ENCODE results near the gene FAM83G. TPM values are rescaled to one million over a fixed set of nuclear protein-coding genes. Genes with fewer than 3 reads are reported as not detected.

FAM83G gene
- total and polyA plus RNA-seq, 2 donors (not counting 3 experiments of a cell fraction or from before 2014, with no cell fraction given), result 7.0 to 10.9 TPM

DNA sequence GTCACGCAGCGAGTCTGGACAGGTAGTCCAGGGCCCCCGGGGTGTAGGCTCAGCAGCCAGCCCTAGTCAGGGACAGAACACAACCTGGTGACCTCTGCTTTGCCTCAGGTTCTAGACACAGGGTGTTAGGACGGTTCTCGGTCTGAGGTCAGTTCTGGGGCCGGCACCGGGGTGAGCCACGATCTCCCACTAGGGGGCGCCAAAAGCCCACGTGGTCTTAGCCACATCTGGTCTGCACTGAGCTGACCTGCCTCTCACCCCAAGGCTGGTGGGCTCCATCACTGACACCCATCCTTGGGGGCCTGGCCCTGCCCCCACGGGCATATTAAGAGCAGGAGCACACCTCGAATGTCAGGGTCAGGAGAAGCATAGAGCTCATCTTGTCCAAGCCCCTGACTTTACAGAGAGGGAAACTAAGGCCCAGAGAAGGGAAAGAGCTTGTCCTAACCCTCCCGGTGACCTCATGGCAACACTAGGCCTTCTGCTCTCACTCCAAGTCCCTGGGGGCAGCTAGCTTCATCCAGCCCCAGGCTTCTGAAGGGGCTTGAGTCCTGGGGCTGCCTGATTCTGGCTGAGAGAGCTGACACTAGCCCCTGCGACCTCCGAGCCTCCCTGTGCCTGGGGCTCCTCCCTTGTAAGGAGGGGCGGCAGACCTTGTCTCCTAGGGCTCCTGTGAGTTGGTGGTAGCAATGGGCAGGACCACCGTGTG lies 43.6 kb downstream of the FAM83G start:
- FAIRE-seq, result peak; percentile 95
- H2AFZ ChIP-seq (ENCODE audit: low read depth, low read length), result no peak overlapping the region
- POLR2A ChIA-PET, result no interaction called here

More for the DNA sequence above, 43.6 kb downstream of the FAM83G start:
- Histone ChIP-seq H4K20me1 (replicated peaks; ENCODE audit: control insufficient read depth, extremely low read depth, insufficient read depth, low read length) (no peaks in the 10 kb centered on the region), H3K79me2 (ENCODE audit: control insufficient read depth, insufficient read depth, low read length) (no peaks in the 10 kb centered on the region), H3K9me1 (replicated peaks; ENCODE audit: control insufficient read depth, extremely low read depth, insufficient read depth, low read length) (no peaks in the 10 kb centered on the region), H3K36me3 (ENCODE audit: control insufficient read depth in 2 of 2, extremely low read depth in 1 of 2, insufficient read depth in 2 of 2, low read length in 2 of 2) (no peaks in the 10 kb centered on the region), H3K4me2 (ENCODE audit: insufficient read depth, low read length) (no peak overlapping the region), H3K27me3 (ENCODE audit: control insufficient read depth in 2 of 2, insufficient read depth in 2 of 2, low read length in 2 of 2) (no peaks in the 10 kb centered on the region), H3K9ac (replicated peaks; ENCODE audit: extremely low read depth, insufficient read depth, low read length) (no peak overlapping the region), H3K9me3 (replicated peaks; ENCODE audit: control insufficient read depth, insufficient read depth, low read length) (no peaks in the 10 kb centered on the region), H3K4me1 (ENCODE audit: control insufficient read depth, extremely low read depth, insufficient read depth, low read length) (no peaks in the 10 kb centered on the region), H3K4me3 (replicated peaks in 1 of 3; ENCODE audit: insufficient read depth in 1 of 3, low read depth in 1 of 3, low read length in 3 of 3) (no peak overlapping the region), H3K27ac (ENCODE audit: insufficient read depth, low read depth, low read length) (no peak overlapping the region)
- intact Hi-C loops (cut with micrococcal nuclease), result loop anchor here (2.0 kb wide), 1 partner anchor 44 kb away; the partner anchor contains the start of gene FAM83G
- peak; percentile 64 for DNase-seq (ENCODE audit: low read depth, low spot score)
- dilution Hi-C loops (cut with MboI; ENCODE audit: extremely low pct_ligation_motif_present, low sequenced_read_pairs), result no loop called here
- TF ChIP-seq, protein P1, sequence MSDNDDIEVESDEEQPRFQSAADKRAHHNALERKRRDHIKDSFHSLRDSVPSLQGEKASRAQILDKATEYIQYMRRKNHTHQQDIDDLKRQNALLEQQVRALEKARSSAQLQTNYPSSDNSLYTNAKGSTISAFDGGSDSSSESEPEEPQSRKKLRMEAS (IDR thresholded peaks at IDR 0.05; ENCODE audit: insufficient read depth, insufficient read length), result peak; percentile 66
- no peak for TF ChIP-seq GATA2 (IDR thresholded peaks at IDR 0.05; ENCODE audit: insufficient read depth, insufficient read length, low read depth, low read length)
- TF ChIP-seq, protein P2, sequence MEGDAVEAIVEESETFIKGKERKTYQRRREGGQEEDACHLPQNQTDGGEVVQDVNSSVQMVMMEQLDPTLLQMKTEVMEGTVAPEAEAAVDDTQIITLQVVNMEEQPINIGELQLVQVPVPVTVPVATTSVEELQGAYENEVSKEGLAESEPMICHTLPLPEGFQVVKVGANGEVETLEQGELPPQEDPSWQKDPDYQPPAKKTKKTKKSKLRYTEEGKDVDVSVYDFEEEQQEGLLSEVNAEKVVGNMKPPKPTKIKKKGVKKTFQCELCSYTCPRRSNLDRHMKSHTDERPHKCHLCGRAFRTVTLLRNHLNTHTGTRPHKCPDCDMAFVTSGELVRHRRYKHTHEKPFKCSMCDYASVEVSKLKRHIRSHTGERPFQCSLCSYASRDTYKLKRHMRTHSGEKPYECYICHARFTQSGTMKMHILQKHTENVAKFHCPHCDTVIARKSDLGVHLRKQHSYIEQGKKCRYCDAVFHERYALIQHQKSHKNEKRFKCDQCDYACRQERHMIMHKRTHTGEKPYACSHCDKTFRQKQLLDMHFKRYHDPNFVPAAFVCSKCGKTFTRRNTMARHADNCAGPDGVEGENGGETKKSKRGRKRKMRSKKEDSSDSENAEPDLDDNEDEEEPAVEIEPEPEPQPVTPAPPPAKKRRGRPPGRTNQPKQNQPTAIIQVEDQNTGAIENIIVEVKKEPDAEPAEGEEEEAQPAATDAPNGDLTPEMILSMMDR (IDR thresholded peaks at IDR 0.05; ENCODE audit: extremely low read depth in 1 of 2, insufficient read depth in 1 of 2, low read depth in 1 of 2, low read length in 2 of 2), result peak; percentile 88 to 95
- CTCF ChIA-PET, result interaction anchor here (0.6 to 2.4 kb wide), 29 partner anchors 9 to 418 kb away, joined by 3 to 35 read pairs (median 8); partner anchors contain the start of genes FAM83G, MAPK7, PRPSAP2 and SLC5A10
- no TSS peak for BruUV-seq (replicated peaks)

Measured in endothelial cell of umbilical vein (primary cell).